Activated gamma-delta T cell treated with anti-CD3 and anti-CD28 coated beads, Interleukin-2, amount 50 U/mL, for 16 hours (primary cell): Measurements from ENCODE around the gene SLC6A4.

ENCODE experiments used
- DNase-seq: peaks from one replicate; pipeline ENCODE4 v3.0.0-alpha.2; 2020; ENCODE audit warnings: low read depth

SLC6A4 gene

GRCh38 chr17:30235386-30236296 lies at the start of gene SLC6A4:
TSS of gene SLC6A4 (minus strand) at chr17:30235697. CDS start at chr17:30221958, 13,739 bp downstream.
- DNase-seq, result no peak

GRCh38 chr17:30279156-30279555 lies 43.7 kb upstream of the SLC6A4 start:
- DNase-seq, result no peak

GRCh38 chr17:30278032-30278431 lies 42.5 kb upstream of the SLC6A4 start:
- DNase-seq, result no peak

GRCh38 chr17:30275911-30276310 lies 40.4 kb upstream of the SLC6A4 start:
- DNase-seq, result no peak

GRCh38 chr17:30274887-30275286 lies 39.4 kb upstream of the SLC6A4 start:
- DNase-seq, result no peak

- DNase-seq, result no peak
These were observed 37.9 kb upstream of the SLC6A4 start for GRCh38 chr17:30273373-30273772.

- no peak for DNase-seq
These were observed 35.6 kb upstream of the SLC6A4 start for GRCh38 chr17:30271102-30271501.

- DNase-seq, result no peak
These were observed 32.1 kb upstream of the SLC6A4 start for GRCh38 chr17:30267625-30268024.

- no peak for DNase-seq
These were observed 28.2 kb upstream of the SLC6A4 start for GRCh38 chr17:30263552-30264333.

GRCh38 chr17:30256756-30257506 lies 21.4 kb upstream of the SLC6A4 start:
- no peak for DNase-seq

GRCh38 chr17:30254150-30254549 lies 18.7 kb upstream of the SLC6A4 start:
- DNase-seq, result no peak

- no peak for DNase-seq
These were observed 17.8 kb upstream of the SLC6A4 start for GRCh38 chr17:30253312-30253711.

- no peak for DNase-seq
These were observed 16.4 kb upstream of the SLC6A4 start for GRCh38 chr17:30251931-30252330.

GRCh38 chr17:30249460-30249859 lies 14.0 kb upstream of the SLC6A4 start:
- DNase-seq, result no peak

GRCh38 chr17:30248786-30249185 lies 13.3 kb upstream of the SLC6A4 start:
- DNase-seq, result no peak

- DNase-seq, result no peak
These were observed 11.0 kb upstream of the SLC6A4 start for GRCh38 chr17:30246460-30246859.

GRCh38 chr17:30244853-30245385 lies 9.4 kb upstream of the SLC6A4 start:
- no peak for DNase-seq

- DNase-seq, result no peak
These were observed 8.1 kb upstream of the SLC6A4 start for GRCh38 chr17:30243568-30243967.

GRCh38 chr17:30243002-30243401 lies 7.5 kb upstream of the SLC6A4 start:
- DNase-seq, result no peak

GRCh38 chr17:30241051-30241450 lies 5.6 kb upstream of the SLC6A4 start:
- no peak for DNase-seq

GRCh38 chr17:30240177-30240576 lies 4.7 kb upstream of the SLC6A4 start:
- no peak for DNase-seq

GRCh38 chr17:30239089-30239462 lies 3.6 kb upstream of the SLC6A4 start:
- no peak for DNase-seq
